ENCODE data around the gene EIF4EBP2. TPM values are rescaled to one million over a fixed set of nuclear protein-coding genes. Genes with fewer than 3 reads are reported as not detected.

Gene EIF4EBP2
- total RNA-seq, 1 experiment from 2014 or later = 93.2 TPM

- H3K4ac ChIP-seq (ENCODE audit: low read depth, low read length) = no peak overlapping the region
- Mint-ChIP-seq H3K4me3 (no peak overlapping the region), H3K36me3 (ENCODE audit: insufficient read depth in 1 of 3, low read depth in 3 of 3) (peaks cover 0 to 2% (median 0%) of the 10 kb centered on the region in 3 experiments; a peak in 3 of 7 replicates), H3K27ac (peak overlapping the region in 1 of 3 experiments; percentile 44; a peak in 1 of 7 replicates), H3K9me3 (no peaks in the 10 kb centered on the region), H3K27me3 (ENCODE audit: low read depth) (no peaks in the 10 kb centered on the region; the same call in 1 of the 2 replicates), H3K4me1 (peaks cover 6 to 12% of the 10 kb centered on the region in 2 experiments)
- H3K9ac ChIP-seq (ENCODE audit: extremely low read depth, insufficient read length, low read length) = no peak overlapping the region
- H2BK120ac ChIP-seq (ENCODE audit: low read depth, low read length, poor library complexity, severe bottlenecking) = no peak overlapping the region
- H3K23me2 ChIP-seq (ENCODE audit: insufficient read length, low read depth, low read length, poor library complexity, severe bottlenecking) = no peaks in the 10 kb centered on the region
- no peak overlapping the region for H2BK20ac ChIP-seq (ENCODE audit: low read depth, low read length, poor library complexity, severe bottlenecking)
- H3K18ac ChIP-seq (ENCODE audit: insufficient read length, low read depth, low read length) = no peak overlapping the region
- no peak overlapping the region for H2BK5ac ChIP-seq (ENCODE audit: insufficient read length, low read length)
- no peak overlapping the region for H2BK12ac ChIP-seq (ENCODE audit: insufficient read length, low read depth, low read length)
- no peak overlapping the region for H3K27ac ChIP-seq (ENCODE audit: insufficient read length, low read depth, low read length)
- H2AK5ac ChIP-seq (ENCODE audit: insufficient read length, low read length) = no peak overlapping the region
- DNase-seq = no peak
- no peaks in the 10 kb centered on the region for H3K4me1 ChIP-seq (ENCODE audit: insufficient read depth, low read length)
- no peak overlapping the region for H4K8ac ChIP-seq (replicated peaks; ENCODE audit: insufficient read length, low read depth, low read length)
- no peak overlapping the region for H3T11ph ChIP-seq (ENCODE audit: low read length)
- no peak overlapping the region for H4K91ac ChIP-seq (ENCODE audit: insufficient read length, low read depth, low read length)
- no peak overlapping the region for H3K14ac ChIP-seq (ENCODE audit: insufficient read depth, low read length)
- no peaks in the 10 kb centered on the region for H4K20me1 ChIP-seq (ENCODE audit: control insufficient read depth, insufficient read depth, insufficient read length)
- no peaks in the 10 kb centered on the region for H3K79me2 ChIP-seq (ENCODE audit: insufficient read depth, low read length)
- H3K23ac ChIP-seq (ENCODE audit: insufficient read length, low read depth, low read length) = no peak overlapping the region
- no peak overlapping the region for H2BK15ac ChIP-seq (ENCODE audit: low read depth, low read length)
- no peak overlapping the region for H3K4me2 ChIP-seq (ENCODE audit: insufficient read depth, insufficient read length, low read length)
- H3K56ac ChIP-seq (ENCODE audit: insufficient read length, low read depth, low read length) = no peak overlapping the region
- TF ChIP-seq CTCF (conservative IDR thresholded peaks at IDR 0.05) = no peak
- WGBS (ENCODE audit: extremely low coverage, insufficient read length, low lambda C conversion rate) = no CpG with 5 or more reads among the region's 1 CpG
- H3K79me1 ChIP-seq (ENCODE audit: insufficient read depth, low read depth, low read length, poor library complexity, severe bottlenecking) = no peaks in the 10 kb centered on the region
- H3K27me3 ChIP-seq (ENCODE audit: insufficient read depth, low read length) = no peaks in the 10 kb centered on the region
- H3K9me3 ChIP-seq (ENCODE audit: control insufficient read depth, low read depth, low read length) = no peaks in the 10 kb centered on the region
- H2AFZ ChIP-seq (ENCODE audit: low read length) = no peak overlapping the region
- no peak overlapping the region for H4K5ac ChIP-seq (ENCODE audit: insufficient read length, low read depth, low read length)
Measured at GRCh38 chr10:70363292-70363691, 40.7 kb upstream of the EIF4EBP2 start.

All from H9 (cell line).